ENCODE measurements around the gene MORF4L2.

MORF4L2 gene

GRCh38 chrX:103681443-103681842 is 5.1 kb downstream of the MORF4L2 start:
- Histone ChIP-seq H3K4me1 (ENCODE audit: control extremely low read depth in 1 of 4, control insufficient read depth in 4 of 4, insufficient read depth in 4 of 4, low read length in 3 of 4) (peaks cover 0 to 7% (median 6%) of the 10 kb centered on the region in 4 experiments), H3K4me3 (ENCODE audit: control insufficient read depth in 1 of 7, extremely low read depth in 1 of 7, insufficient read depth in 4 of 7, low read depth in 2 of 7, low read length in 6 of 7) (no peak overlapping the region), H3K36me3 (ENCODE audit: control insufficient read depth in 4 of 4, insufficient read depth in 4 of 4, low read length in 3 of 4) (peaks cover 0 to 44% (median 16%) of the 10 kb centered on the region in 4 experiments), H3K27me3 (replicated peaks in 2 of 5; ENCODE audit: control insufficient read depth in 4 of 5, insufficient read depth in 5 of 5, low read length in 4 of 5) (peaks cover 0 to under 1% (median 0%) of the 10 kb centered on the region in 5 experiments), H3K9me3 (ENCODE audit: control extremely low read depth in 1 of 5, control insufficient read depth in 4 of 5, insufficient read depth in 2 of 5, low read depth in 1 of 5, low read length in 4 of 5) (no peaks in the 10 kb centered on the region), H3K27ac (ENCODE audit: insufficient read depth in 1 of 2, low read depth in 1 of 2, low read length in 2 of 2, poor library complexity in 1 of 2, severe bottlenecking in 2 of 2) (no peak overlapping the region)
- no peak for DNase-seq
- 100% methylated on average over 1 of the region's 2 CpGs for WGBS (ENCODE audit: insufficient coverage)
- POLR2A ChIA-PET = no interaction called here
- CTCF ChIA-PET = no interaction called here

GRCh38 chrX:103678199-103678993 is 8.1 kb downstream of the MORF4L2 start:
- Histone ChIP-seq H3K27me3 (replicated peaks in 2 of 5; ENCODE audit: control insufficient read depth in 4 of 5, insufficient read depth in 5 of 5, low read length in 4 of 5) (no peaks in the 10 kb centered on the region), H3K4me3 (ENCODE audit: control insufficient read depth in 1 of 7, extremely low read depth in 1 of 7, insufficient read depth in 4 of 7, low read depth in 2 of 7, low read length in 6 of 7) (no peak overlapping the region), H3K27ac (ENCODE audit: insufficient read depth in 1 of 2, low read depth in 1 of 2, low read length in 2 of 2, poor library complexity in 1 of 2, severe bottlenecking in 2 of 2) (no peak overlapping the region), H3K4me1 (ENCODE audit: control extremely low read depth in 1 of 4, control insufficient read depth in 4 of 4, insufficient read depth in 4 of 4, low read length in 3 of 4) (no peaks in the 10 kb centered on the region), H3K36me3 (ENCODE audit: control insufficient read depth in 4 of 4, insufficient read depth in 4 of 4, low read length in 3 of 4) (peaks cover 0 to 43% (median 11%) of the 10 kb centered on the region in 4 experiments), H3K9me3 (ENCODE audit: control extremely low read depth in 1 of 5, control insufficient read depth in 4 of 5, insufficient read depth in 2 of 5, low read depth in 1 of 5, low read length in 4 of 5) (no peaks in the 10 kb centered on the region)
- no peak for DNase-seq
- 100% methylated on average over 3 of the region's 5 CpGs for WGBS (ENCODE audit: insufficient coverage)
- POLR2A ChIA-PET = no interaction called here
- CTCF ChIA-PET = interaction anchor here (0.5 kb wide), 1 partner anchor 143 kb away, joined by 3 read pairs; no protein-coding TSS in a partner anchor

- 68% methylated on average over 7 of the region's 8 CpGs for WGBS (ENCODE audit: insufficient coverage)
- H3K27ac ChIP-seq (ENCODE audit: insufficient read depth in 1 of 2, low read depth in 1 of 2, low read length in 2 of 2, poor library complexity in 1 of 2, severe bottlenecking in 2 of 2) = no peak overlapping the region
- POLR2A ChIA-PET = no interaction called here
- peaks cover 0 to 32% (median 7%) of the 10 kb centered on the region in 4 experiments for H3K36me3 ChIP-seq (ENCODE audit: control insufficient read depth in 4 of 4, insufficient read depth in 4 of 4, low read length in 3 of 4)
- H3K9me3 ChIP-seq (ENCODE audit: control extremely low read depth in 1 of 5, control insufficient read depth in 4 of 5, insufficient read depth in 2 of 5, low read depth in 1 of 5, low read length in 4 of 5) = no peaks in the 10 kb centered on the region
- no peak overlapping the region for H3K4me3 ChIP-seq (ENCODE audit: control insufficient read depth in 1 of 7, extremely low read depth in 1 of 7, insufficient read depth in 4 of 7, low read depth in 2 of 7, low read length in 6 of 7)
- no peaks in the 10 kb centered on the region for H3K27me3 ChIP-seq (replicated peaks in 2 of 5; ENCODE audit: control insufficient read depth in 4 of 5, insufficient read depth in 5 of 5, low read length in 4 of 5)
- peak in 2 of 3 donors; percentile 26 to 29 for DNase-seq
- CTCF ChIA-PET = interaction anchor here (1.0 kb wide), 1 partner anchor 142 kb away, joined by 3 read pairs; no protein-coding TSS in a partner anchor
- H3K4me1 ChIP-seq (ENCODE audit: control extremely low read depth in 1 of 4, control insufficient read depth in 4 of 4, insufficient read depth in 4 of 4, low read length in 3 of 4) = no peaks in the 10 kb centered on the region
Observed at GRCh38 chrX:103674531-103675454, 11.7 kb downstream of the MORF4L2 start.

GRCh38 chrX:103669745-103670144 is 16.8 kb downstream of the MORF4L2 start:
- WGBS (ENCODE audit: insufficient coverage) = no CpG with 5 or more reads among the region's 1 CpG
- H3K4me3 ChIP-seq (ENCODE audit: control insufficient read depth in 1 of 7, extremely low read depth in 1 of 7, insufficient read depth in 4 of 7, low read depth in 2 of 7, low read length in 6 of 7) = no peak overlapping the region
- DNase-seq = no peak
- H3K4me1 ChIP-seq (ENCODE audit: control extremely low read depth in 1 of 4, control insufficient read depth in 4 of 4, insufficient read depth in 4 of 4, low read length in 3 of 4) = no peaks in the 10 kb centered on the region
- H3K36me3 ChIP-seq (ENCODE audit: control insufficient read depth in 4 of 4, insufficient read depth in 4 of 4, low read length in 3 of 4) = no peaks in the 10 kb centered on the region
- POLR2A ChIA-PET = no interaction called here
- CTCF ChIA-PET = no interaction called here
- peaks cover 0 to 10% (median 0%) of the 10 kb centered on the region in 5 experiments for H3K27me3 ChIP-seq (replicated peaks in 2 of 5; ENCODE audit: control insufficient read depth in 4 of 5, insufficient read depth in 5 of 5, low read length in 4 of 5)
- no peak overlapping the region for H3K27ac ChIP-seq (ENCODE audit: insufficient read depth in 1 of 2, low read depth in 1 of 2, low read length in 2 of 2, poor library complexity in 1 of 2, severe bottlenecking in 2 of 2)
- H3K9me3 ChIP-seq (ENCODE audit: control extremely low read depth in 1 of 5, control insufficient read depth in 4 of 5, insufficient read depth in 2 of 5, low read depth in 1 of 5, low read length in 4 of 5) = no peaks in the 10 kb centered on the region

GRCh38 chrX:103666202-103667107 is 20.0 kb downstream of the MORF4L2 start:
- Histone ChIP-seq H3K27ac (ENCODE audit: insufficient read depth in 1 of 2, low read depth in 1 of 2, low read length in 2 of 2, poor library complexity in 1 of 2, severe bottlenecking in 2 of 2) (no peak overlapping the region), H3K27me3 (replicated peaks in 2 of 5; ENCODE audit: control insufficient read depth in 4 of 5, insufficient read depth in 5 of 5, low read length in 4 of 5) (peaks cover 0 to 27% (median 2%) of the 10 kb centered on the region in 5 experiments), H3K36me3 (ENCODE audit: control insufficient read depth in 4 of 4, insufficient read depth in 4 of 4, low read length in 3 of 4) (no peaks in the 10 kb centered on the region), H3K9me3 (ENCODE audit: control extremely low read depth in 1 of 5, control insufficient read depth in 4 of 5, insufficient read depth in 2 of 5, low read depth in 1 of 5, low read length in 4 of 5) (no peaks in the 10 kb centered on the region), H3K4me1 (ENCODE audit: control extremely low read depth in 1 of 4, control insufficient read depth in 4 of 4, insufficient read depth in 4 of 4, low read length in 3 of 4) (peaks cover 0 to 2% (median 0%) of the 10 kb centered on the region in 4 experiments), H3K4me3 (ENCODE audit: control insufficient read depth in 1 of 7, extremely low read depth in 1 of 7, insufficient read depth in 4 of 7, low read depth in 2 of 7, low read length in 6 of 7) (no peak overlapping the region)
- DNase-seq = no peak
- WGBS (ENCODE audit: insufficient coverage) = 63% methylated on average over 3 of the region's 3 CpGs
- ChIA-PET POLR2A (interaction anchor here (0.6 kb wide), 1 partner anchor 495 kb away, joined by 3 read pairs; no protein-coding TSS in a partner anchor), CTCF (interaction anchor here (0.6 to 1.6 kb wide), 5 partner anchors 9 to 184 kb away, joined by 3 to 5 read pairs (median 3); partner anchors contain the start of gene MORF4L2)

- no peak overlapping the region for H3K27ac ChIP-seq (ENCODE audit: insufficient read depth in 1 of 2, low read depth in 1 of 2, low read length in 2 of 2, poor library complexity in 1 of 2, severe bottlenecking in 2 of 2)
- H3K4me1 ChIP-seq (ENCODE audit: control extremely low read depth in 1 of 4, control insufficient read depth in 4 of 4, insufficient read depth in 4 of 4, low read length in 3 of 4) = peaks cover 0 to 2% (median 0%) of the 10 kb centered on the region in 4 experiments
- CTCF ChIA-PET = no interaction called here
- peaks cover 0 to 27% (median 2%) of the 10 kb centered on the region in 5 experiments for H3K27me3 ChIP-seq (replicated peaks in 2 of 5; ENCODE audit: control insufficient read depth in 4 of 5, insufficient read depth in 5 of 5, low read length in 4 of 5)
- no peaks in the 10 kb centered on the region for H3K9me3 ChIP-seq (ENCODE audit: control extremely low read depth in 1 of 5, control insufficient read depth in 4 of 5, insufficient read depth in 2 of 5, low read depth in 1 of 5, low read length in 4 of 5)
- H3K36me3 ChIP-seq (ENCODE audit: control insufficient read depth in 4 of 4, insufficient read depth in 4 of 4, low read length in 3 of 4) = no peaks in the 10 kb centered on the region
- 45% methylated on average over 20 of the region's 23 CpGs for WGBS (ENCODE audit: insufficient coverage)
- POLR2A ChIA-PET = no interaction called here
- no peak for DNase-seq
- peak overlapping the region in 3 of 7 experiments; percentile 2 to 28 (median 3) for H3K4me3 ChIP-seq (ENCODE audit: control insufficient read depth in 1 of 7, extremely low read depth in 1 of 7, insufficient read depth in 4 of 7, low read depth in 2 of 7, low read length in 6 of 7)
Observed at GRCh38 chrX:103663981-103664762, 22.3 kb downstream of the MORF4L2 start.
